Adrenal gland (tissue), 12 donors: ENCODE results near the gene SMAD3. TPM values are rescaled to one million over a fixed set of nuclear protein-coding genes. Genes with fewer than 3 reads are reported as not detected.

Experiments
- DNase-seq, 7 donors: peaks; one replicate each; pipeline ENCODE4 v3.0.0-alpha.2; 2019 to 2020
- H3K27ac ChIP-seq, 5 donors: fragments of 200-600 bp; sonication (generic) in 4 of 5; 1 replicate in 3 of 5; 2 replicates in 2 of 5; pipeline versions ENCODE4 v1.5.1 to v1.8.0; 2016 to 2020; ENCODE audit warnings: mild to moderate bottlenecking in 1 of 5
- H3K27me3 ChIP-seq: fragments of 200-600 bp; 2 replicates; pipeline ENCODE4 v1.8.0; 2021
- H3K36me3 ChIP-seq, 2 donors: fragments of 200-600 bp; replicated peaks in 1 of 2; 1 replicate in 1 of 2; 2 replicates in 1 of 2; pipeline versions ENCODE4 v1.5.1 to v1.8.0; 2018 to 2022
- H3K4me1 ChIP-seq, 2 donors: fragments of 200-600 bp; replicated peaks in 1 of 2; 1 replicate in 1 of 2; 2 replicates in 1 of 2; pipeline versions ENCODE4 v1.5.1 to v1.8.0; 2018 to 2021
- H3K4me3 ChIP-seq, 4 donors: fragments of 200-600 bp; sonication (generic) in 3 of 4; one replicate each; pipeline ENCODE4 v1.5.1; 2016 to 2018
- H3K9me3 ChIP-seq, 3 donors: fragments of 200-600 bp; sonication (generic) in 1 of 3; replicated peaks in 1 of 3; 1 replicate in 2 of 3; 2 replicates in 1 of 3; pipeline versions ENCODE4 v1.5.1 to v1.8.0; 2016 to 2021
- CTCF ChIP-seq, 6 experiments: fragments of 450-650 bp in 4 of 6; fragments of 200-600 bp in 2 of 6; sonication (generic) in 1 of 6; IDR thresholded peaks; 1 replicate in 5 of 6; 2 replicates in 1 of 6; pipeline versions ENCODE4 v1.5.1 to v1.8.0; 2016 to 2021; ENCODE audit warnings: antibody characterized with exemption in 6 of 6, mild to moderate bottlenecking in 2 of 6, moderate library complexity in 1 of 6
- POLR2A ChIP-seq, 2 donors: fragments of 450-650 bp; IDR thresholded peaks; one replicate each; pipeline ENCODE4 v1.6.1; 2017; ENCODE audit warnings: antibody characterized with exemption in 2 of 2, mild to moderate bottlenecking in 2 of 2, moderate library complexity in 1 of 2
- WGBS, 4 donors: extraction: QIAGEN DNeasy Blood & Tissue Kit in 2 of 4; methylation state at CpG; one replicate each; pipeline versions ENCODE4 v1.1.5 to v1.1.7; 2013 to 2017; 5-methylcytosine and 5-hydroxymethylcytosine counted together
- intact Hi-C, 2 donors: fragments of 100-400 bp; cut with DNase I; formaldehyde crosslinking; loops; one replicate each; pipeline versions ENCODE4 v1.14.1 to v1.15.0; 2022 to 2023
- polyA plus RNA-seq, 3 donors: library from polyadenylated mRNA; stranded (reverse); fragments of 200-250 nt in 2 of 3; fragments of 350-450 nt in 1 of 3; fragmentation: Illumina TruSeq in 1 of 3; extraction: RNeasy Lipid Tissue Mini Kit (QIAGEN cat#74804) in 1 of 3; gene quantifications; one replicate each; pipeline ENCODE4 v1.2.3, GENCODE V29; 2013 to 2014
- total RNA-seq, 9 donors: library from RNA; depleted of rRNA in 4 of 9; stranded (reverse); fragments of >200 nt in 4 of 9; fragments of 120-200 nt in 1 of 9; fragmentation: NEBNext Ultra II Directional in 1 of 9; extraction: Animal tissue kit (Norgen Biotek cat#: 25700) in 1 of 9; gene quantifications; one replicate each; pipeline versions ENCODE4 v1.1.0 to v1.2.4, GENCODE V29; 2013 to 2023
- donor health status: healthy with polysubstance abuse.
- donor health status: Bipolar disorder and iron deficiency.
- donor health status: DM: yes; HTN: yes; CAD: no.
- donor health status: DM: no; HTN: no; CAD: no.
- donor health status: DM: no; HTN: no; CAD: no.
- donor health status: DM: yes; HTN: yes; CAD: no.

The SMAD3 gene
- total and polyA plus RNA-seq, 12 donors, result 6.4 to 92.0 (median 8.0) TPM

GRCh38 chr15:67085818-67086636 is 20.6 kb downstream of the SMAD3 start:
- 66 to 79% (median 76%) methylated on average over 3 of the region's 3 CpGs for WGBS, 4 donors
- no peak overlapping the region for H3K4me3 ChIP-seq
- DNase-seq, result no peak
- intact Hi-C loops, result no loop called here
- no peaks in the 10 kb centered on the region for H3K27me3 ChIP-seq
- no peaks in the 10 kb centered on the region for H3K36me3 ChIP-seq
- H3K4me1 ChIP-seq, result peaks cover 7 to 44% of the 10 kb centered on the region in 2 donors
- peak overlapping the region in 1 of 5 donors; percentile 10 for H3K27ac ChIP-seq
- no peaks in the 10 kb centered on the region for H3K9me3 ChIP-seq
- TF ChIP-seq POLR2A (IDR thresholded peaks at IDR 0.05), result no peak
- no peak for TF ChIP-seq CTCF (IDR thresholded peaks at IDR 0.05)

GRCh38 chr15:67086637-67086914 is 21.2 kb downstream of the SMAD3 start:
- no peak for DNase-seq
- TF ChIP-seq POLR2A (IDR thresholded peaks at IDR 0.05) (no peak), CTCF (IDR thresholded peaks at IDR 0.05) (no peak)
- 83 to 96% (median 89%) methylated on average over 3 of the region's 3 CpGs for WGBS, 4 donors
- H3K36me3 ChIP-seq, result no peaks in the 10 kb centered on the region
- H3K4me1 ChIP-seq, result peaks cover 10 to 44% of the 10 kb centered on the region in 2 donors
- no peaks in the 10 kb centered on the region for H3K27me3 ChIP-seq
- H3K4me3 ChIP-seq, result no peak overlapping the region
- H3K9me3 ChIP-seq, result no peaks in the 10 kb centered on the region
- intact Hi-C loops, result no loop called here
- H3K27ac ChIP-seq, result no peak overlapping the region

DNA sequence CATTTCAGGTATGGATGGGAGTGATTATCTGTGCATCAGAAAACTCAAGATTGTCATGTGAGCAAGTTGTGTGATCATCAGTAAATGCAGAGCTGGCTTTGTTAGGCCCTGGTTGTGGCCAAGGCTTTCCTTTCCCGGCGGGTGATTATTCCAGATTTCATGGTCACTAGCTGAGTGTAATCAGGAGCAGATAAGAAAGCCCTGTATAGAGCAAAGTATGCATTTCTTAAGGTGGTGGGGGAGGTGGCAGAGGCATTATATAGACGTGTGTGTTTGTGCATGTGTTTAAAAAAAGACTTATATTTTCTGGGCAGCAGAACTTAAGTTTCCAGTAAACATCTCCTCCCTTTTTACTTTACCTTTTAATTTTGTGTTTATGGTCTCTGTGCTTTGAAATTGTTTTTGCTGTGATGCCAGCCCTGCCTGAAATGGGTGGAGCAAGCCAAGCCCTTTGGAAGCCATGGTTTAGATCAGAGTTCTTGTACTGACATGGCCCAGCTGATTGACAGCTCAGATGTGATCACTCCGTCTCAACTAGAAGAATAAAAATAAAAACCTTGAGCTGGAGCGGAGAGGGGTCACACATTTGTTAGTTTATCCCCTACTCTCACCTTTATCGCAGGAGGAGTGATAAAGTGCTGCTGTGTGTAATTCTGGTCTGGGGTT is 22.2 kb downstream of the SMAD3 start:
- Histone ChIP-seq H3K4me3 (no peak overlapping the region), H3K4me1 (peaks cover 11 to 47% of the 10 kb centered on the region in 2 donors), H3K27ac (peak overlapping the region in 1 of 5 donors; percentile 16), H3K27me3 (no peaks in the 10 kb centered on the region), H3K36me3 (no peaks in the 10 kb centered on the region), H3K9me3 (no peaks in the 10 kb centered on the region)
- intact Hi-C loops, result no loop called here
- WGBS, 4 donors, result 65 to 73% (median 68%) methylated on average over 6 of the region's 6 CpGs
- DNase-seq, result no peak
- TF ChIP-seq CTCF (IDR thresholded peaks at IDR 0.05) (no peak), POLR2A (IDR thresholded peaks at IDR 0.05) (no peak)

GRCh38 chr15:67089217-67090193 is 24.1 kb downstream of the SMAD3 start:
- no peaks in the 10 kb centered on the region for H3K9me3 ChIP-seq
- intact Hi-C loops, result no loop called here
- no peak overlapping the region for H3K27ac ChIP-seq
- no peak overlapping the region for H3K4me3 ChIP-seq
- no peak for DNase-seq
- H3K4me1 ChIP-seq, result peaks cover 11 to 47% of the 10 kb centered on the region in 2 donors
- no peaks in the 10 kb centered on the region for H3K27me3 ChIP-seq
- H3K36me3 ChIP-seq, result no peaks in the 10 kb centered on the region
- 72 to 83% (median 80%) methylated on average over 15 of the region's 15 CpGs for WGBS, 4 donors
- TF ChIP-seq POLR2A (IDR thresholded peaks at IDR 0.05) (no peak), CTCF (IDR thresholded peaks at IDR 0.05) (no peak)
